Tibial nerve (tissue), 4 donors: ENCODE results near the gene GCSAM.

Experiments used
- EP300 ChIP-seq, 2 donors: sonication (generic); formaldehyde crosslinking; IDR thresholded peaks; one replicate each; pipeline ENCODE4 v1.6.1; 2017; ENCODE audit warnings: antibody characterized with exemption in 2 of 2, mild to moderate bottlenecking in 1 of 2
- POLR2A ChIP-seq, 2 donors: fragments of 450-650 bp; IDR thresholded peaks; one replicate each; pipeline ENCODE4 v1.6.1; 2017; ENCODE audit warnings: antibody characterized with exemption in 2 of 2, mild to moderate bottlenecking in 2 of 2, moderate library complexity in 2 of 2
- TF ChIP-seq, protein P1 (sequence below), 5 experiments: fragments of 200-600 bp in 3 of 5; fragments of 450-650 bp in 2 of 5; sonication (generic) in 3 of 5; IDR thresholded peaks; one replicate each; pipeline ENCODE4 v1.5.1; 2016 to 2019; ENCODE audit warnings: antibody characterized with exemption in 5 of 5, mild to moderate bottlenecking in 3 of 5, moderate library complexity in 2 of 5

DNA sequence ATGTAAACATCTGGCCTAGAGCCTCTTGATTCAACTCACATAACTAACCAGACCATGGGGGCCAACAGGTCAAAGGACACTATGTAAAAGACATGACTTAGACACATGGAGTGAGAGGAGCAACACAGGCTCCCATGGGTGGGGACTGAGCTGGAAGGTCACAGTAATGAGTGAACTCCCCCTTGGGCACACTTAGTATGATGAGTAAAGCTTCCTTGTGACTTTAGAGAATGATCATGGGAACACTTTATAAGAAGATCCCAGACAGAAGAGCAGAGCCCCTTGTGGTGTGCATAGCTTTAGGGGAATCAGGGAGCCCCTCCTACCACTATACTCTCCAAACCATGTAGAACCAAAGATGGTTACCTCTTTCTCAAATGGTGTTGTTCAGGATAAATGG is 10.2 kb downstream of the GCSAM start:
- TF ChIP-seq POLR2A (IDR thresholded peaks at IDR 0.05) (no peak), EP300 (IDR thresholded peaks at IDR 0.05) (no peak)
- TF ChIP-seq, protein P1, sequence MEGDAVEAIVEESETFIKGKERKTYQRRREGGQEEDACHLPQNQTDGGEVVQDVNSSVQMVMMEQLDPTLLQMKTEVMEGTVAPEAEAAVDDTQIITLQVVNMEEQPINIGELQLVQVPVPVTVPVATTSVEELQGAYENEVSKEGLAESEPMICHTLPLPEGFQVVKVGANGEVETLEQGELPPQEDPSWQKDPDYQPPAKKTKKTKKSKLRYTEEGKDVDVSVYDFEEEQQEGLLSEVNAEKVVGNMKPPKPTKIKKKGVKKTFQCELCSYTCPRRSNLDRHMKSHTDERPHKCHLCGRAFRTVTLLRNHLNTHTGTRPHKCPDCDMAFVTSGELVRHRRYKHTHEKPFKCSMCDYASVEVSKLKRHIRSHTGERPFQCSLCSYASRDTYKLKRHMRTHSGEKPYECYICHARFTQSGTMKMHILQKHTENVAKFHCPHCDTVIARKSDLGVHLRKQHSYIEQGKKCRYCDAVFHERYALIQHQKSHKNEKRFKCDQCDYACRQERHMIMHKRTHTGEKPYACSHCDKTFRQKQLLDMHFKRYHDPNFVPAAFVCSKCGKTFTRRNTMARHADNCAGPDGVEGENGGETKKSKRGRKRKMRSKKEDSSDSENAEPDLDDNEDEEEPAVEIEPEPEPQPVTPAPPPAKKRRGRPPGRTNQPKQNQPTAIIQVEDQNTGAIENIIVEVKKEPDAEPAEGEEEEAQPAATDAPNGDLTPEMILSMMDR (IDR thresholded peaks at IDR 0.05): no peak
